Calu3 (cell line): ENCODE measurements around the gene ZNF576. TPM values are rescaled to one million over a fixed set of nuclear protein-coding genes. Genes with fewer than 3 reads are reported as not detected.
"Not testable (repeated sequence)": the region's sequence is repeated elsewhere in the genome, so short reads cannot be mapped to it uniquely, and the experiment has no call there.

Experiments used
- BruUV-seq: library from RNA; stranded (reverse); fragments of 400-500 nt; replicated peaks from 2 replicates; lab custom pipeline; 2021; lab: Mats Ljungman, UMichigan
- CTCF ChIA-PET: fragments of 300-600 bp; sonication (Branson Sonifier 250); formaldehyde crosslinking; loops from one replicate; lab custom pipeline; 2022; ENCODE audit warnings: antibody characterized with exemption; lab: Charles Lee
- DNase-seq: peaks from one replicate; pipeline ENCODE4 v3.0.0; 2022
- H3K27ac Mint-ChIP-seq: one replicate; pipeline ENCODE4 v1.8.0; 2022; ENCODE audit warnings: mixed read lengths; ENCODE audit not compliant: unreplicated experiment
- H3K27me3 Mint-ChIP-seq: one replicate; pipeline ENCODE4 v1.8.0; 2022; ENCODE audit warnings: mixed read lengths; ENCODE audit not compliant: unreplicated experiment
- H3K36me3 Mint-ChIP-seq: one replicate; pipeline ENCODE4 v1.8.0; 2022; ENCODE audit warnings: mild to moderate bottlenecking, moderate library complexity, mixed read lengths; ENCODE audit not compliant: insufficient read depth, unreplicated experiment
- H3K4me1 Mint-ChIP-seq: one replicate; pipeline ENCODE4 v1.8.0; 2022; ENCODE audit warnings: mild to moderate bottlenecking, low read depth, mixed read lengths; ENCODE audit not compliant: unreplicated experiment
- H3K4me3 Mint-ChIP-seq: one replicate; pipeline ENCODE4 v1.8.0; 2022; ENCODE audit warnings: mild to moderate bottlenecking, low read depth, moderate library complexity, mixed read lengths; ENCODE audit not compliant: unreplicated experiment
- H3K9me3 Mint-ChIP-seq: one replicate; pipeline ENCODE4 v1.8.0; 2022; ENCODE audit warnings: low read depth, mixed read lengths; ENCODE audit not compliant: unreplicated experiment
- CTCF ChIP-seq: fragments of 200-600 bp; IDR thresholded peaks from one replicate; pipeline ENCODE4 v1.8.0; 2022; ENCODE audit warnings: antibody characterized with exemption; ENCODE audit not compliant: unreplicated experiment
- intact Hi-C: fragments of 100-400 bp; cut with micrococcal nuclease; formaldehyde crosslinking; loops from one replicate; pipeline ENCODE4 v1.10.0; 2022; ENCODE audit not compliant: unreplicated experiment
- total RNA-seq: library from RNA; stranded (reverse); gene quantifications from 2 replicates; pipeline ENCODE4 v1.2.3, GENCODE V29; 2022

ZNF576 gene
- total RNA-seq, 1 experiment from 2014 or later = 20.7 TPM

- intact Hi-C loops = no loop called here
- peaks cover 7% of the 10 kb centered on the region for H3K36me3 Mint-ChIP-seq
- no peaks in the 10 kb centered on the region for H3K9me3 Mint-ChIP-seq
- TF ChIP-seq CTCF = no peak
- CTCF ChIA-PET = interaction anchor here (0.5 to 0.9 kb wide), 3 partner anchors 11 to 884 kb away, joined by 3 to 5 read pairs (median 4); partner anchors contain the start of gene IRGQ
- no peak overlapping the region for H3K27ac Mint-ChIP-seq
- no TSS peak for BruUV-seq
- H3K27me3 Mint-ChIP-seq = no peaks in the 10 kb centered on the region
- peaks cover 10% of the 10 kb centered on the region for H3K4me1 Mint-ChIP-seq
- no peak for DNase-seq
- H3K4me3 Mint-ChIP-seq = no peak overlapping the region
These were observed 11.9 kb upstream of the ZNF576 start for GRCh38 chr19:43584484-43584883.

GRCh38 chr19:43586346-43586745, 10.0 kb upstream of the ZNF576 start:
- peaks cover 10% of the 10 kb centered on the region for H3K4me1 Mint-ChIP-seq
- H3K27me3 Mint-ChIP-seq = no peaks in the 10 kb centered on the region
- CTCF ChIA-PET = no interaction called here
- no peak overlapping the region for H3K4me3 Mint-ChIP-seq
- no peak for TF ChIP-seq CTCF
- peaks cover 17% of the 10 kb centered on the region for H3K36me3 Mint-ChIP-seq
- no TSS peak for BruUV-seq
- no peak for DNase-seq
- no peak overlapping the region for H3K27ac Mint-ChIP-seq
- intact Hi-C loops = no loop called here
- H3K9me3 Mint-ChIP-seq = no peaks in the 10 kb centered on the region

GRCh38 chr19:43587029-43587428, 9.4 kb upstream of the ZNF576 start:
- H3K36me3 Mint-ChIP-seq = peaks cover 21% of the 10 kb centered on the region
- H3K27ac Mint-ChIP-seq, BruUV-seq, H3K9me3 Mint-ChIP-seq, DNase-seq, CTCF ChIA-PET, H3K4me3 Mint-ChIP-seq, intact Hi-C loops, H3K27me3 Mint-ChIP-seq: not testable (repeated sequence)
- H3K4me1 Mint-ChIP-seq = peaks cover 10% of the 10 kb centered on the region

GRCh38 chr19:43589277-43589676, 7.1 kb upstream of the ZNF576 start:
- Mint-ChIP-seq H3K27ac (no peak overlapping the region), H3K4me3 (no peak overlapping the region), H3K9me3 (no peaks in the 10 kb centered on the region), H3K4me1 (peaks cover 17% of the 10 kb centered on the region), H3K27me3 (no peaks in the 10 kb centered on the region), H3K36me3 (peaks cover 35% of the 10 kb centered on the region)
- DNase-seq = no peak
- no TSS peak for BruUV-seq
- CTCF ChIA-PET = interaction anchor here (0.6 kb wide), 1 partner anchor 31 kb away, joined by 4 read pairs; no protein-coding TSS in a partner anchor
- no peak for TF ChIP-seq CTCF
- intact Hi-C loops = no loop called here

GRCh38 chr19:43589678-43590077, 6.7 kb upstream of the ZNF576 start:
- TF ChIP-seq CTCF = no peak
- no peaks in the 10 kb centered on the region for H3K27me3 Mint-ChIP-seq
- H3K27ac Mint-ChIP-seq = no peak overlapping the region
- no peak for DNase-seq
- CTCF ChIA-PET = interaction anchor here (0.6 kb wide), 1 partner anchor 31 kb away, joined by 4 read pairs; no protein-coding TSS in a partner anchor
- peaks cover 37% of the 10 kb centered on the region for H3K36me3 Mint-ChIP-seq
- intact Hi-C loops = no loop called here
- BruUV-seq = no TSS peak
- H3K4me3 Mint-ChIP-seq = no peak overlapping the region
- peaks cover 13% of the 10 kb centered on the region for H3K4me1 Mint-ChIP-seq
- H3K9me3 Mint-ChIP-seq = no peaks in the 10 kb centered on the region
